ENCODE measurements around the gene STK4. TPM values are rescaled to one million over a fixed set of nuclear protein-coding genes. Genes with fewer than 3 reads are reported as not detected.

The STK4 gene
- total RNA-seq, 1 experiment from 2014 or later, result 43.0 TPM

- H2BK12ac ChIP-seq (ENCODE audit: insufficient read length, low read depth, low read length), result no peak overlapping the region
- H3K9me3 ChIP-seq (ENCODE audit: control insufficient read depth, low read depth, low read length), result no peaks in the 10 kb centered on the region
- no peaks in the 10 kb centered on the region for H4K20me1 ChIP-seq (ENCODE audit: control insufficient read depth, insufficient read depth, insufficient read length)
- no peak overlapping the region for H3T11ph ChIP-seq (ENCODE audit: low read length)
- H2BK120ac ChIP-seq (ENCODE audit: low read depth, low read length, poor library complexity, severe bottlenecking), result no peak overlapping the region
- H3K9ac ChIP-seq (ENCODE audit: extremely low read depth, insufficient read length, low read length), result no peak overlapping the region
- H4K5ac ChIP-seq (ENCODE audit: insufficient read length, low read depth, low read length), result no peak overlapping the region
- peaks cover 1% of the 10 kb centered on the region for H3K79me1 ChIP-seq (ENCODE audit: insufficient read depth, low read depth, low read length, poor library complexity, severe bottlenecking)
- peaks cover 3% of the 10 kb centered on the region in 2 experiments; a peak in 3 of 4 replicates for H3K4me1 Mint-ChIP-seq
- no peak overlapping the region for H3K56ac ChIP-seq (ENCODE audit: insufficient read length, low read depth, low read length)
- no peaks in the 10 kb centered on the region; the same call in 1 of the 2 replicates for H3K79me2 ChIP-seq (ENCODE audit: insufficient read depth, low read length)
- H3K4me3 Mint-ChIP-seq, result no peak overlapping the region
- no CpG with 5 or more reads among the region's 6 CpGs for WGBS (ENCODE audit: extremely low coverage, insufficient read length, low lambda C conversion rate)
- no peak overlapping the region; a peak in 3 of 7 replicates for H3K27ac Mint-ChIP-seq
- no peaks in the 10 kb centered on the region; a peak in 1 of 5 replicates for H3K9me3 Mint-ChIP-seq
- H2BK15ac ChIP-seq (ENCODE audit: low read depth, low read length), result no peak overlapping the region
- H4K91ac ChIP-seq (ENCODE audit: insufficient read length, low read depth, low read length), result no peak overlapping the region
- H3K36me3 Mint-ChIP-seq (ENCODE audit: insufficient read depth in 1 of 3, low read depth in 3 of 3), result peaks cover 5 to 18% (median 14%) of the 10 kb centered on the region in 3 experiments; a peak in 6 of 7 replicates
- no peak overlapping the region for H2BK5ac ChIP-seq (ENCODE audit: insufficient read length, low read length)
- no peak overlapping the region for H3K18ac ChIP-seq (ENCODE audit: insufficient read length, low read depth, low read length)
- no peak overlapping the region for H4K8ac ChIP-seq (replicated peaks; ENCODE audit: insufficient read length, low read depth, low read length)
- H3K14ac ChIP-seq (ENCODE audit: insufficient read depth, low read length), result no peak overlapping the region
- no peak overlapping the region for H3K27ac ChIP-seq (ENCODE audit: insufficient read length, low read depth, low read length)
- DNase-seq, result no peak
- no peaks in the 10 kb centered on the region for H3K27me3 Mint-ChIP-seq (ENCODE audit: low read depth)
- no peak overlapping the region for H3K4ac ChIP-seq (ENCODE audit: low read depth, low read length)
- no peaks in the 10 kb centered on the region for H3K4me1 ChIP-seq (ENCODE audit: insufficient read depth, low read length)
- H3K27me3 ChIP-seq (ENCODE audit: insufficient read depth, low read length), result no peaks in the 10 kb centered on the region
- H3K4me2 ChIP-seq (ENCODE audit: insufficient read depth, insufficient read length, low read length), result no peak overlapping the region
- H3K23ac ChIP-seq (ENCODE audit: insufficient read length, low read depth, low read length), result no peak overlapping the region
- H2BK20ac ChIP-seq (ENCODE audit: low read depth, low read length, poor library complexity, severe bottlenecking), result no peak overlapping the region
- no peak overlapping the region for H2AK5ac ChIP-seq (ENCODE audit: insufficient read length, low read length)
- no peak for TF ChIP-seq CTCF (conservative IDR thresholded peaks at IDR 0.05)
- no peak overlapping the region for H2AFZ ChIP-seq (ENCODE audit: low read length)
- no peaks in the 10 kb centered on the region for H3K23me2 ChIP-seq (ENCODE audit: insufficient read length, low read depth, low read length, poor library complexity, severe bottlenecking)
Measured at GRCh38 chr20:45059022-45059728, 92.9 kb downstream of the STK4 start.

Measured in H9 (cell line).